HUDEP-2 (cell line): ENCODE data around the gene TMEM120B.
A peak's percentile ranks its signal among the peaks of the same experiment; 100 is the strongest.
"Not testable (repeated sequence)": the region's sequence is repeated elsewhere in the genome, so short reads cannot be mapped to it uniquely, and the experiment has no call there.

Source experiments
- DNase-seq, 76 experiments: peaks; one replicate each; lab custom pipeline; 2025; ENCODE audit not compliant: unreplicated experiment in 76 of 76; lab: John Stamatoyannopoulos, UW

Gene TMEM120B

GRCh38 chr12:121712461-121713256 is at the start of gene TMEM120B:
Gene TMEM120B (plus strand): TSS chr12:121712752. CDS start chr12:121712896, 144 bp downstream.
- DNase-seq, result peak in 70 of 76 experiments; percentile 10 to 82 (median 66)

- no peak for DNase-seq
Measured at GRCh38 chr12:121663610-121663929, 49.0 kb upstream of the TMEM120B start.

- not testable (repeated sequence) for DNase-seq
Measured at GRCh38 chr12:121666829-121667228, 45.7 kb upstream of the TMEM120B start.

GRCh38 chr12:121668750-121669520 is 43.6 kb upstream of the TMEM120B start:
- peak in 25 of 76 experiments; percentile 2 to 39 (median 14) for DNase-seq

GRCh38 chr12:121669521-121669900 is 43.0 kb upstream of the TMEM120B start, which contains the start of gene MORN3:
Gene MORN3 (minus strand): TSS chr12:121669654. CDS start chr12:121669483, 171 bp downstream.
- DNase-seq, result no peak

GRCh38 chr12:121673013-121673511 is 39.5 kb upstream of the TMEM120B start:
- no peak for DNase-seq

- no peak for DNase-seq
Measured at GRCh38 chr12:121676190-121676589, 36.4 kb upstream of the TMEM120B start.

GRCh38 chr12:121678305-121678704 is 34.2 kb upstream of the TMEM120B start:
- DNase-seq, result no peak

GRCh38 chr12:121678716-121679300 is 33.7 kb upstream of the TMEM120B start:
- DNase-seq, result no peak

- DNase-seq, result not testable (repeated sequence)
Measured at GRCh38 chr12:121679661-121680197, 32.8 kb upstream of the TMEM120B start.

GRCh38 chr12:121688966-121689365 is 23.6 kb upstream of the TMEM120B start:
- DNase-seq, result no peak

- DNase-seq, result no peak
Measured at GRCh38 chr12:121689430-121689829, 23.1 kb upstream of the TMEM120B start.

GRCh38 chr12:121692744-121693143 is 19.8 kb upstream of the TMEM120B start:
- DNase-seq, result not testable (repeated sequence)

- no peak for DNase-seq
Measured at GRCh38 chr12:121693155-121693687, 19.3 kb upstream of the TMEM120B start.

GRCh38 chr12:121697093-121697698 is 15.4 kb upstream of the TMEM120B start:
- peak in 27 of 76 experiments; percentile 6 to 51 (median 31) for DNase-seq

GRCh38 chr12:121697861-121698260 is 14.7 kb upstream of the TMEM120B start:
- DNase-seq, result not testable (repeated sequence)

GRCh38 chr12:121701667-121702277 is 10.8 kb upstream of the TMEM120B start:
- DNase-seq, result no peak

- DNase-seq, result no peak
Measured at GRCh38 chr12:121702944-121703343, 9.6 kb upstream of the TMEM120B start.

- no peak for DNase-seq
Measured at GRCh38 chr12:121705514-121705913, 7.0 kb upstream of the TMEM120B start.
